Ectodermal cell (in vitro differentiated cells): ENCODE data around the gene POLR2J3.
"Not testable (repeated sequence)": the region's sequence is repeated elsewhere in the genome, so short reads cannot be mapped to it uniquely, and the experiment has no call there.

ENCODE experiments used
- H3K27ac ChIP-seq: 2 replicates; pipeline ENCODE4 v1.7.0; 2013; ENCODE audit warnings: mild to moderate bottlenecking, low read depth, low read length; ENCODE audit not compliant: insufficient read depth, poor library complexity, severe bottlenecking
- H3K27me3 ChIP-seq: 2 replicates; pipeline ENCODE4 v1.7.0; 2013; ENCODE audit warnings: mild to moderate bottlenecking, low read length; ENCODE audit not compliant: insufficient read depth, control insufficient read depth, poor library complexity, severe bottlenecking
- H3K36me3 ChIP-seq: one replicate; pipeline ENCODE4 v1.7.0; 2013; ENCODE audit warnings: low read length; ENCODE audit not compliant: control insufficient read depth, insufficient read depth
- H3K4me1 ChIP-seq: one replicate; pipeline ENCODE4 v1.7.0; 2013; ENCODE audit warnings: low read length; ENCODE audit not compliant: control insufficient read depth, insufficient read depth
- H3K4me3 ChIP-seq: 2 replicates; pipeline ENCODE4 v1.7.0; 2013; ENCODE audit warnings: low read depth, low read length, control low read depth; ENCODE audit not compliant: insufficient read depth
- H3K9me3 ChIP-seq: 2 replicates; pipeline ENCODE4 v1.7.0; 2013; ENCODE audit warnings: mild to moderate bottlenecking, low read length, moderate library complexity; ENCODE audit not compliant: control insufficient read depth
- WGBS, 2 experiments: methylation state at CpG; one replicate each; pipeline ENCODE4 v1.1.7; 2013; ENCODE audit warnings: missing lambda C conversion rate in 2 of 2; 5-methylcytosine and 5-hydroxymethylcytosine counted together

The POLR2J3 gene

GRCh38 chr7:102524803-102525202 is 47.6 kb downstream of the POLR2J3 start:
- WGBS, 2 experiments = no CpG with 5 or more reads among the region's 2 CpGs
- H3K9me3 ChIP-seq, H3K27me3 ChIP-seq, H3K36me3 ChIP-seq, H3K4me1 ChIP-seq, H3K27ac ChIP-seq, H3K4me3 ChIP-seq: not testable (repeated sequence)

GRCh38 chr7:102520797-102521196 is 51.6 kb downstream of the POLR2J3 start:
- H3K27me3 ChIP-seq, H3K36me3 ChIP-seq, H3K27ac ChIP-seq, H3K9me3 ChIP-seq, H3K4me3 ChIP-seq, H3K4me1 ChIP-seq: not testable (repeated sequence)
- WGBS, 2 experiments = no CpG with 5 or more reads among the region's 5 CpGs

GRCh38 chr7:102517550-102518147 is 54.7 kb downstream of the POLR2J3 start, which contains the start of gene RASA4B:
TSS of gene RASA4B (minus strand) at chr7:102517777. CDS start at chr7:102517710, 67 bp downstream.
- not testable (repeated sequence) for H3K4me1 ChIP-seq, H3K27ac ChIP-seq, H3K4me3 ChIP-seq, H3K27me3 ChIP-seq, H3K36me3 ChIP-seq, H3K9me3 ChIP-seq
- 0% methylated on average over 10 of the region's 61 CpGs; no CpG with 5 or more reads in 1 of the 2 experiments for WGBS, 2 experiments
